Mucosa of descending colon (tissue), 3 donors: ENCODE results near the gene AGO1. TPM values are rescaled to one million over a fixed set of nuclear protein-coding genes. Genes with fewer than 3 reads are reported as not detected.

Source experiments
- ATAC-seq: fragments of 200-7000 bp; cut with Tn5 transposase; one replicate; pipeline ENCODE4 v1.9.1; 2020; ENCODE audit warnings: mild to moderate bottlenecking, moderate library complexity
- DNase-seq, 3 donors: peaks; one replicate each; pipeline ENCODE4 v3.0.0-alpha.2; 2020
- H3K36me3 ChIP-seq: fragments of 200-600 bp; one replicate; pipeline ENCODE4 v1.8.0; 2021; ENCODE audit warnings: low read depth, mild to moderate bottlenecking
- H3K4me1 ChIP-seq: fragments of 200-600 bp; one replicate; pipeline ENCODE4 v1.8.0; 2021; ENCODE audit warnings: low read depth, mild to moderate bottlenecking
- H3K4me3 ChIP-seq: fragments of 200-600 bp; one replicate; pipeline ENCODE4 v1.8.0; 2021; ENCODE audit warnings: mild to moderate bottlenecking
- H3K9me3 ChIP-seq: fragments of 200-600 bp; one replicate; pipeline ENCODE4 v1.8.0; 2021; ENCODE audit warnings: mild to moderate bottlenecking
- intact Hi-C, 2 donors: fragments of 100-400 bp; cut with DNase I in 1 of 2; cut with micrococcal nuclease in 1 of 2; formaldehyde crosslinking; loops; one replicate each; pipeline versions ENCODE4 v1.11.0 to v1.11.1; 2022; cut with DNase I, micrococcal nuclease
- total RNA-seq, 3 donors: library from RNA; stranded (reverse); fragmentation: NEBNext Ultra II Directional in 2 of 3; extraction: Animal tissue kit (Norgen Biotek cat#: 25700) in 2 of 3; gene quantifications; one replicate each; pipeline versions ENCODE4 v1.2.1 to v1.2.4, GENCODE V29; 2021 to 2023
- TF ChIP-seq, protein P1 (sequence below): fragments of 200-600 bp; IDR thresholded peaks from one replicate; pipeline ENCODE4 v1.8.0; 2022; ENCODE audit warnings: antibody characterized with exemption, mild to moderate bottlenecking
- donor health status: DM: no; HTN: no; CAD: no; lungs with moderate emphysema.
- donor health status: DM: no; HTN: no; CAD: no.
- donor health status: DM: no; HTN: yes; CAD: no.

The AGO1 gene
- total RNA-seq, 3 donors from 2014 or later = 28.6 to 32.0 (median 29.4) TPM

DNA sequence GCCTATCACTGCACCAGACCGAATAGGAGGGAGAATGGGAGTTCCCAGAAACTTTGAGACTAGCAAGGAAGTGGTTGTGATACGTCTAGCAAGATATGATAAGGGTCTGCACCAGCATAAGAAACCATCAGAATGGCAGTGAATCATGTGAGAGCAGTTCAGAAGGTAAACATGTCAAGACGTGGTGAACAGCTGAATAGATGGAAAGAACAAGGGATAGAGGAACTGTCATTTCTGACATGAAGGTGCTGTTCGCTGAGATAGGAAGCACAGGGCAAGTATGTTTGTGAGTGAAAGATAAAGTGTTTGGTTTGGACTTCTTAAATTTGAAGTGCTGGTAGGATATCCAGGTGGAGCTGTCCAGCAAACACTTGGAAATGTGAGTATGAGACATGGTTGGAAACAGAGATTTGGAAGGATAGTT, 1.1 kb upstream of the AGO1 start:
- no peak for DNase-seq
- TF ChIP-seq, protein P1, sequence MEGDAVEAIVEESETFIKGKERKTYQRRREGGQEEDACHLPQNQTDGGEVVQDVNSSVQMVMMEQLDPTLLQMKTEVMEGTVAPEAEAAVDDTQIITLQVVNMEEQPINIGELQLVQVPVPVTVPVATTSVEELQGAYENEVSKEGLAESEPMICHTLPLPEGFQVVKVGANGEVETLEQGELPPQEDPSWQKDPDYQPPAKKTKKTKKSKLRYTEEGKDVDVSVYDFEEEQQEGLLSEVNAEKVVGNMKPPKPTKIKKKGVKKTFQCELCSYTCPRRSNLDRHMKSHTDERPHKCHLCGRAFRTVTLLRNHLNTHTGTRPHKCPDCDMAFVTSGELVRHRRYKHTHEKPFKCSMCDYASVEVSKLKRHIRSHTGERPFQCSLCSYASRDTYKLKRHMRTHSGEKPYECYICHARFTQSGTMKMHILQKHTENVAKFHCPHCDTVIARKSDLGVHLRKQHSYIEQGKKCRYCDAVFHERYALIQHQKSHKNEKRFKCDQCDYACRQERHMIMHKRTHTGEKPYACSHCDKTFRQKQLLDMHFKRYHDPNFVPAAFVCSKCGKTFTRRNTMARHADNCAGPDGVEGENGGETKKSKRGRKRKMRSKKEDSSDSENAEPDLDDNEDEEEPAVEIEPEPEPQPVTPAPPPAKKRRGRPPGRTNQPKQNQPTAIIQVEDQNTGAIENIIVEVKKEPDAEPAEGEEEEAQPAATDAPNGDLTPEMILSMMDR = no peak

DNA sequence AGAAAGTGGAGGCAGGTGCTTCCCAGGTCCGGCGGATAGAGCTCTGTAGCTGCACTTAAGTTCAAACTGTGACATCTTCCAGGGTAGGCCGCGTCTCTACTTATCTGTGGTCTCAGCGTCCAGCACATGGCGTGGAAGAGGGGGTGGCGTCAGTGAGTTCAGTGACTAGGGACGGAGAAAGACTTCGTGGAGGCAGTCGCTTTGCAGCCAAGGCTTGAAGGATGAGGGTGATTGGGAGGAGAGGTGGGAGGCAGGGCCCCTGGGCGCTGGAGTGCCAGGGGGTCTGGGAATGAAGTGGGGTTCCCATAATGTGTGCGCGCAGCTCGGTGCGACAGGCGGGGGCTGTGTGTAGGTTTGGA, 444 bp upstream of the AGO1 start:
- Histone ChIP-seq H3K36me3 (no peaks in the 10 kb centered on the region), H3K9me3 (no peaks in the 10 kb centered on the region), H3K4me3 (no peak overlapping the region), H3K4me1 (peaks cover 29% of the 10 kb centered on the region)
- TF ChIP-seq, protein P1 = no peak
- ATAC-seq = no peak
- intact Hi-C loops = no loop called here
- DNase-seq = no peak

More for the DNA sequence above, 1.1 kb upstream of the AGO1 start:
- Histone ChIP-seq H3K9me3 (no peaks in the 10 kb centered on the region), H3K4me3 (no peak overlapping the region), H3K36me3 (no peaks in the 10 kb centered on the region), H3K4me1 (peaks cover 22% of the 10 kb centered on the region)
- intact Hi-C loops = no loop called here
- ATAC-seq = no peak

DNA sequence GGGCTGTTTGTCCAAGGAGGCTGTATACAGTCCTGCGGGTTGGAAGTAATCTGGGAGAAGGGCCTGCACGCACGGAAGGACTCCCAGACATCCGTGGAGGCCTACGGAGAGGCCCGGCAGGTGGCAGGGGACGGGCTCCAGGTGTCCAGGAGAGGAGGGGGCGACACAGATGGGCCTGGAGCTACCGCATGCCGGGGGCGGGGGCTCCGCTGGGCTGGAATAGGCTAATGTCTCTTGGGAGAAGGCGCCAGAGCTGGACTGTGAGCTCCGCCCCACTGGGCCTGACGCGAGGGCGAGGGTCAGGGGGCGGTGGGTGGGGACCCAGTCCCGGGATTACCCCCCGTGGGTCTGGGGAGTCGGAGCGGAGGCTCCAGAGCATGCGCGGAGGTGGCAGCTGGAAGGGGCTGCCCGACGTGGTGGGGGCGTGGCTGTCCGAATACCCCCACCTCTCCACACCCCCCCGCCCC, 659 bp downstream of the AGO1 start:
- Histone ChIP-seq H3K36me3 (no peaks in the 10 kb centered on the region), H3K9me3 (no peaks in the 10 kb centered on the region), H3K4me1 (peaks cover 31% of the 10 kb centered on the region), H3K4me3 (peak overlapping the region; percentile 91)
- intact Hi-C loops = no loop called here
- TF ChIP-seq, protein P1 = no peak
- peak; percentile 28 for ATAC-seq
- DNase-seq = peak; percentile 62 to 78 (median 76)

DNA sequence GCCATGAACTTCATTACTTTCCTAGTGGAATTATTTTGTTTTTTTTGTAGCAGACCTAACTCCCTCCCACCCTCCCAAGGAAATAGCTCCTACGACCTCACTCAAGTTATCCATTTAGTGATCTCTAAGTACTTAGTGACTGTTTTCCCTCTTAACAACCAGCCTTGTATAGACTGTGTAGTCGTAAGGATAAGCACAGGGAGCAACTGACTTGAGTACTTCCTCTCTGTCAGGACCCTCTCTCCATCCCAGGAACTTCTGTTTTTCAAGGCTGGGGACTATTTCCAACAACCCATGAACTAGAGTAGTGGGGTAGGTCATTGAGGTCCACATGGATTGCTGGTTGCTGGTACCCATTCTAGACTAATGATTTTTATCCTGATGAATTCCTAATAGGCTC, 1.9 kb downstream of the AGO1 start:
- Histone ChIP-seq H3K4me1 (peaks cover 31% of the 10 kb centered on the region), H3K36me3 (no peaks in the 10 kb centered on the region), H3K4me3 (no peak overlapping the region), H3K9me3 (no peaks in the 10 kb centered on the region)
- TF ChIP-seq, protein P1 = no peak
- no peak for ATAC-seq
- intact Hi-C loops = no loop called here
- no peak for DNase-seq

DNA sequence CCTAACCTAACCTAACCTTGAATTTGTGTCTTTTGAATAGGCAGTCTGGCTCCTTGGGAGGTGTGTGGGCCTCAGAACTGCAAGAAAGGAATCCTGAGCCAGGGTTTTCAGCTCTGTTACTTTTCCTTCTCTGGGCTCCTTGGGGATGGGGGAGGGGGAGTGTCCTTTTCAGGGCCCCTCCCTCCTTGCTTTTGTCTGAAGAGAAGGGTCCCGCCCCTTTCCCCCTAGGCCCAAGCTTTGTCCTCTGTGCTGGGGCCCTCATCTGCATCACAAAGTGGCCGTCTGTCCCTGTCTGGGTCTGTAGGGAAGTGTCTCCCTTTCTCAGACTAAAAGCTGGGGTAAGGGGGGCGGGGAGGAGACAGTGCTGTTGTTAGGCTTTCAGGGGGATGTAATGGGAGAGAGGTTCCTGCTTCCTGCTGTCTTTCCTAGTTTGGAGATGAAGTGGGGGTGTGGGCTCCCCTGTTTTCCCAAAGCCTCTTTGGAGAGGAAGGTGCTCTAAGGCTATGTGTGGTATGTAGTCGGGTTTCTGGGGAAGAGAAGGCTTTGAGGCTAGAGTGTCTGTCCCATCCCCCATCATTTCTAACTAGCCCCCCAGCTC, 3.1 kb downstream of the AGO1 start:
- no peak for ATAC-seq
- TF ChIP-seq, protein P1 = no peak
- H3K4me1 ChIP-seq = peaks cover 31% of the 10 kb centered on the region
- no peak overlapping the region for H3K4me3 ChIP-seq
- no peaks in the 10 kb centered on the region for H3K36me3 ChIP-seq
- intact Hi-C loops = no loop called here
- H3K9me3 ChIP-seq = no peaks in the 10 kb centered on the region
- DNase-seq = no peak
